SK-N-SH (cell line): Measurements from ENCODE around the gene CA10. TPM values are rescaled to one million over a fixed set of nuclear protein-coding genes. Genes with fewer than 3 reads are reported as not detected.

Experiments
- CTCF ChIA-PET: fragments of 300-600, 350-600 bp; formaldehyde crosslinking; extraction: SDS; loops from one replicate; lab custom pipeline; 2021; lab: Yijun Ruan, JAX
- POLR2A ChIA-PET: fragments of 350-600 bp; sonication (Branson Sonifier 250); formaldehyde crosslinking; extraction: SDS; loops from one replicate; lab custom pipeline; 2020; ENCODE audit warnings: antibody characterized with exemption, inconsistent platforms; lab: Yijun Ruan, JAX
- DNase-seq: peaks from one replicate; pipeline ENCODE4 v3.0.0; 2012
- H2AFZ ChIP-seq: fragments of 200-600 bp; sonication (generic); 2 replicates; pipeline ENCODE4 v1.8.1; 2016; ENCODE audit warnings: antibody characterized with exemption, mild to moderate bottlenecking, low read depth
- H3F3A ChIP-seq: fragments of 200-600 bp; sonication (generic); replicated peaks from 2 replicates; pipeline ENCODE3; 2016; ENCODE audit warnings: antibody characterized with exemption, mild to moderate bottlenecking; ENCODE audit not compliant: insufficient read depth
- H3K27ac ChIP-seq, 2 experiments: fragments of 200-500 bp in 1 of 2; fragments of 200-600 bp in 1 of 2; sonication (Bioruptor generic) in 1 of 2; sonication (generic), shearing (Covaris generic) in 1 of 2; 2 replicates each; pipeline versions ENCODE4 v1.5.1 to v1.6.1; 2014 to 2016; ENCODE audit warnings: low read depth in 2 of 2, inconsistent platforms in 1 of 2, low read length in 1 of 2, mild to moderate bottlenecking in 1 of 2, mixed read lengths in 1 of 2
- H3K27me3 ChIP-seq: fragments of 200-600 bp; sonication (generic), shearing (Covaris generic); 2 replicates; pipeline ENCODE4 v1.6.1; 2016; ENCODE audit warnings: mixed run types; ENCODE audit not compliant: insufficient read depth
- H3K36me3 ChIP-seq, 2 experiments: fragments of 200-500 bp in 1 of 2; fragments of 200-600 bp in 1 of 2; sonication (Bioruptor generic) in 1 of 2; sonication (generic) in 1 of 2; replicated peaks in 1 of 2; 2 replicates each; pipeline versions ENCODE3 to v1.5.1; 2014 to 2016; ENCODE audit warnings: low read length in 1 of 2, mild to moderate bottlenecking in 1 of 2; ENCODE audit not compliant: insufficient read depth in 2 of 2, control insufficient read depth in 1 of 2
- H3K4me1 ChIP-seq, 2 experiments: fragments of 200-500 bp in 1 of 2; fragments of 200-600 bp in 1 of 2; sonication (Bioruptor generic) in 1 of 2; sonication (generic), shearing (Covaris generic) in 1 of 2; 2 replicates each; pipeline versions ENCODE4 v1.5.1 to v1.6.1; 2014 to 2016; ENCODE audit warnings: low read depth in 1 of 2, low read length in 1 of 2, mixed run types in 1 of 2; ENCODE audit not compliant: insufficient read depth in 2 of 2, control insufficient read depth in 1 of 2
- H3K4me2 ChIP-seq: fragments of 200-600 bp; sonication (generic), shearing (Covaris generic); 2 replicates; pipeline ENCODE4 v1.6.1; 2017; ENCODE audit warnings: mixed run types
- H3K4me3 ChIP-seq, 2 experiments: fragments of 200-500 bp in 1 of 2; fragments of 200-600 bp in 1 of 2; sonication (Bioruptor generic) in 1 of 2; sonication (generic), shearing (Covaris generic) in 1 of 2; 2 replicates each; pipeline versions ENCODE4 v1.5.1 to v1.8.1; 2014 to 2016; ENCODE audit warnings: low read depth in 2 of 2, inconsistent platforms in 1 of 2, low read length in 1 of 2, mild to moderate bottlenecking in 1 of 2, mixed read lengths in 1 of 2, moderate library complexity in 1 of 2
- H3K79me2 ChIP-seq: fragments of 200-600 bp; sonication (generic); 2 replicates; pipeline ENCODE4 v1.8.1; 2017; ENCODE audit warnings: mild to moderate bottlenecking; ENCODE audit not compliant: insufficient read depth
- H3K9ac ChIP-seq: fragments of 200-600 bp; sonication (generic); 2 replicates; pipeline ENCODE4 v1.6.1; 2017; ENCODE audit warnings: mixed run types
- H3K9me2 ChIP-seq: fragments of 200-600 bp; sonication (generic); 2 replicates; pipeline ENCODE4 v1.6.1; 2017; ENCODE audit warnings: mixed run types
- H3K9me3 ChIP-seq: fragments of 200-600 bp; sonication (generic); 2 replicates; pipeline ENCODE4 v1.6.1; 2017; ENCODE audit warnings: mixed run types, mild to moderate bottlenecking, moderate library complexity
- H4K20me1 ChIP-seq: fragments of 200-600 bp; sonication (generic); 2 replicates; pipeline ENCODE4 v1.6.1; 2017; ENCODE audit warnings: mild to moderate bottlenecking, mixed run types; ENCODE audit not compliant: insufficient read depth
- CHD2 ChIP-seq: fragments of 150-350 bp; IDR thresholded peaks from 2 replicates; pipeline ENCODE4 v1.6.1; 2018; ENCODE audit warnings: low read length; ENCODE audit not compliant: partially characterized antibody
- ELF1 ChIP-seq: IDR thresholded peaks from 2 replicates; pipeline ENCODE4 v1.4.0; 2012
- EP300 ChIP-seq, 2 experiments: IDR thresholded peaks; 2 replicates each; pipeline versions ENCODE4 v1.4.0 to v1.6.1; 2012; ENCODE audit warnings: borderline replicate concordance in 1 of 2, low read depth in 1 of 2, low read length in 1 of 2
- EZH2phosphoT487 ChIP-seq: fragments of 200-600 bp; sonication (generic); IDR thresholded peaks from 2 replicates; pipeline ENCODE4 v1.6.1; 2017; ENCODE audit warnings: low read depth, mixed run types, mild to moderate bottlenecking, antibody characterized with exemption, moderate library complexity, borderline replicate concordance
- FOSL2 ChIP-seq: IDR thresholded peaks from 2 replicates; pipeline ENCODE4 v1.4.0; 2012; ENCODE audit warnings: low read depth, mild to moderate bottlenecking, moderate library complexity, borderline replicate concordance
- FOXJ3 ChIP-seq: sonication (generic); formaldehyde crosslinking; IDR thresholded peaks from 2 replicates; pipeline ENCODE4 v1.5.1; 2020; ENCODE audit warnings: mild to moderate bottlenecking, missing genetic modification reagents
- FOXM1 ChIP-seq: IDR thresholded peaks from 2 replicates; pipeline ENCODE4 v1.4.0; 2012; ENCODE audit warnings: low read depth, mild to moderate bottlenecking
- GABPA ChIP-seq: IDR thresholded peaks from 2 replicates; pipeline ENCODE4 v1.4.0; 2012; ENCODE audit warnings: low read depth, mild to moderate bottlenecking
- GATA2 ChIP-seq: sonication (generic); formaldehyde crosslinking; IDR thresholded peaks from 2 replicates; pipeline ENCODE4 v1.5.0; 2020; ENCODE audit warnings: mild to moderate bottlenecking, missing genetic modification reagents
- JUND ChIP-seq: IDR thresholded peaks from 2 replicates; pipeline ENCODE4 v1.4.0; 2012
- MEF2A ChIP-seq: IDR thresholded peaks from 2 replicates; pipeline ENCODE4 v1.4.0; 2012; ENCODE audit warnings: low read depth, borderline replicate concordance
- MXI1 ChIP-seq: IDR thresholded peaks from 2 replicates; pipeline ENCODE4 v1.6.1; 2012; ENCODE audit warnings: mild to moderate bottlenecking, low read depth, low read length, improper control_type of control experiment
- POLR2AphosphoS5 ChIP-seq: IDR thresholded peaks from 2 replicates; pipeline ENCODE4 v1.6.1; 2012; ENCODE audit warnings: low read depth, low read length
- RAD21 ChIP-seq: IDR thresholded peaks from 2 replicates; pipeline ENCODE4 v1.6.1; 2012; ENCODE audit warnings: mild to moderate bottlenecking, low read length
- RCOR1 ChIP-seq: fragments of 150-350 bp; IDR thresholded peaks from 2 replicates; pipeline ENCODE4 v1.6.1; 2017; ENCODE audit warnings: antibody characterized with exemption, low read length
- TAF1 ChIP-seq: IDR thresholded peaks from 2 replicates; pipeline ENCODE4 v1.6.1; 2012; ENCODE audit warnings: low read depth, mild to moderate bottlenecking, low read length, moderate library complexity, borderline replicate concordance
- TCF12 ChIP-seq: IDR thresholded peaks from 2 replicates; pipeline ENCODE4 v1.4.0; 2012
- TEAD4 ChIP-seq: IDR thresholded peaks from 2 replicates; pipeline ENCODE4 v1.4.0; 2012; ENCODE audit warnings: mild to moderate bottlenecking, borderline replicate concordance; ENCODE audit not compliant: insufficient read depth
- whole genome bisulfite sequencing: methylation state at CpG from one replicate; pipeline ENCODE4 v1.1.6; 2017; ENCODE audit warnings: low lambda C conversion rate; 5-methylcytosine and 5-hydroxymethylcytosine counted together
- polyA plus RNA-seq, 3 experiments: library from polyadenylated mRNA; depleted of rRNA; stranded (reverse); fragments of >200 nt; gene quantifications; 2 replicates each; pipeline ENCODE4 v1.2.3, GENCODE V29; 2012
- TF ChIP-seq, protein P1 (sequence below): IDR thresholded peaks from 2 replicates; pipeline ENCODE4 v1.4.0; 2012; ENCODE audit warnings: low read depth, borderline replicate concordance
- TF ChIP-seq, protein P2 (sequence below): fragments of 200-600 bp; sonication (generic); IDR thresholded peaks from 2 replicates; pipeline ENCODE4 v1.6.1; 2017; ENCODE audit warnings: antibody characterized with exemption, mild to moderate bottlenecking, moderate library complexity
- TF ChIP-seq, protein P3 (sequence below): IDR thresholded peaks from 2 replicates; pipeline ENCODE4 v1.4.0; 2012; ENCODE audit warnings: low read depth
- TF ChIP-seq, protein P4 (sequence below): fragments of 150-350 bp; IDR thresholded peaks from 2 replicates; pipeline ENCODE4 v1.6.1; 2017; ENCODE audit warnings: antibody characterized with exemption, low read length, low read depth, borderline replicate concordance
- TF ChIP-seq, protein P5 (sequence below): IDR thresholded peaks from 2 replicates; pipeline ENCODE4 v1.4.0; 2012; ENCODE audit warnings: low read depth, borderline replicate concordance

Gene CA10
- polyA plus RNA-seq, 1 of the 3 experiments (the other 2 are of a cell fraction), result not detected

DNA sequence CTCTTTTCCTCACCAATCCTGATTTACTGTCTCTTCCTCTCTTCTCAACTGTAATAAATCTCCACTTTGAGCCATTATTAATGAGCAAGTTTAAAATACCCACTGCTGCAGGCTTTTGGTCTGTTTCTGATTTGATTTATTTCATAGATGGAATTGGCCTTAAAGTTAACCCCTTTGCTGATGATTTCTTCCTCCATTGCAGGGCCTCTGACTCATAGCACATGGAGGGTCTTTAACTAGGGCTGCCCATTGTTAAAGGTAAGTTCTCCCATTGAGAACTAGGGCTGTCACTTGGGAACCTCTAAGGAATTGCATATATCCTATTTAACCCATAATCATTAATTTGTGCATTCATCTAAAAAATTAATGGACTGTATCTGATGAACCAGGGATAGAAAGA is 221.2 kb downstream of the CA10 start:
- no peaks in the 10 kb centered on the region for H3K9me3 ChIP-seq
- H3K79me2 ChIP-seq, result no peaks in the 10 kb centered on the region
- DNase-seq, result no peak
- H3F3A ChIP-seq, result no peaks in the 10 kb centered on the region
- H3K9ac ChIP-seq, result no peak overlapping the region
- H3K9me2 ChIP-seq, result no peaks in the 10 kb centered on the region
- H3K4me1 ChIP-seq, result peaks cover 0 to 2% of the 10 kb centered on the region in 2 experiments; a peak in 1 of 4 replicates
- ChIA-PET POLR2A (no interaction called here), CTCF (interaction anchor here (0.9 to 1.4 kb wide), 3 partner anchors 13 to 76 kb away, joined by 3 to 5 read pairs (median 3); no protein-coding TSS in a partner anchor)
- no peak overlapping the region for H2AFZ ChIP-seq
- no peaks in the 10 kb centered on the region for H4K20me1 ChIP-seq
- no peaks in the 10 kb centered on the region for H3K27me3 ChIP-seq
- TF ChIP-seq ELF1, result no peak
- TF ChIP-seq, protein P1, sequence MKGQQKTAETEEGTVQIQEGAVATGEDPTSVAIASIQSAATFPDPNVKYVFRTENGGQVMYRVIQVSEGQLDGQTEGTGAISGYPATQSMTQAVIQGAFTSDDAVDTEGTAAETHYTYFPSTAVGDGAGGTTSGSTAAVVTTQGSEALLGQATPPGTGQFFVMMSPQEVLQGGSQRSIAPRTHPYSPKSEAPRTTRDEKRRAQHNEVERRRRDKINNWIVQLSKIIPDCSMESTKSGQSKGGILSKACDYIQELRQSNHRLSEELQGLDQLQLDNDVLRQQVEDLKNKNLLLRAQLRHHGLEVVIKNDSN, result no peak
- no peak for TF ChIP-seq JUND
- no peak for TF ChIP-seq FOSL2
- TF ChIP-seq, protein P2, sequence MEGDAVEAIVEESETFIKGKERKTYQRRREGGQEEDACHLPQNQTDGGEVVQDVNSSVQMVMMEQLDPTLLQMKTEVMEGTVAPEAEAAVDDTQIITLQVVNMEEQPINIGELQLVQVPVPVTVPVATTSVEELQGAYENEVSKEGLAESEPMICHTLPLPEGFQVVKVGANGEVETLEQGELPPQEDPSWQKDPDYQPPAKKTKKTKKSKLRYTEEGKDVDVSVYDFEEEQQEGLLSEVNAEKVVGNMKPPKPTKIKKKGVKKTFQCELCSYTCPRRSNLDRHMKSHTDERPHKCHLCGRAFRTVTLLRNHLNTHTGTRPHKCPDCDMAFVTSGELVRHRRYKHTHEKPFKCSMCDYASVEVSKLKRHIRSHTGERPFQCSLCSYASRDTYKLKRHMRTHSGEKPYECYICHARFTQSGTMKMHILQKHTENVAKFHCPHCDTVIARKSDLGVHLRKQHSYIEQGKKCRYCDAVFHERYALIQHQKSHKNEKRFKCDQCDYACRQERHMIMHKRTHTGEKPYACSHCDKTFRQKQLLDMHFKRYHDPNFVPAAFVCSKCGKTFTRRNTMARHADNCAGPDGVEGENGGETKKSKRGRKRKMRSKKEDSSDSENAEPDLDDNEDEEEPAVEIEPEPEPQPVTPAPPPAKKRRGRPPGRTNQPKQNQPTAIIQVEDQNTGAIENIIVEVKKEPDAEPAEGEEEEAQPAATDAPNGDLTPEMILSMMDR, result no peak
- TF ChIP-seq, protein P3, sequence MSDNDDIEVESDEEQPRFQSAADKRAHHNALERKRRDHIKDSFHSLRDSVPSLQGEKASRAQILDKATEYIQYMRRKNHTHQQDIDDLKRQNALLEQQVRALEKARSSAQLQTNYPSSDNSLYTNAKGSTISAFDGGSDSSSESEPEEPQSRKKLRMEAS, result no peak
- TF ChIP-seq CHD2, result no peak
- no peak for TF ChIP-seq MEF2A
- TF ChIP-seq GABPA, result no peak
- TF ChIP-seq GATA2 (CRISPR knock-in tag), result no peak
- no peak for TF ChIP-seq TAF1
- TF ChIP-seq FOXJ3, result no peak
- no peak overlapping the region for H3K4me2 ChIP-seq
- H3K36me3 ChIP-seq, result no peaks in the 10 kb centered on the region
- no peak overlapping the region for H3K27ac ChIP-seq
- H3K4me3 ChIP-seq, result no peak overlapping the region

DNA sequence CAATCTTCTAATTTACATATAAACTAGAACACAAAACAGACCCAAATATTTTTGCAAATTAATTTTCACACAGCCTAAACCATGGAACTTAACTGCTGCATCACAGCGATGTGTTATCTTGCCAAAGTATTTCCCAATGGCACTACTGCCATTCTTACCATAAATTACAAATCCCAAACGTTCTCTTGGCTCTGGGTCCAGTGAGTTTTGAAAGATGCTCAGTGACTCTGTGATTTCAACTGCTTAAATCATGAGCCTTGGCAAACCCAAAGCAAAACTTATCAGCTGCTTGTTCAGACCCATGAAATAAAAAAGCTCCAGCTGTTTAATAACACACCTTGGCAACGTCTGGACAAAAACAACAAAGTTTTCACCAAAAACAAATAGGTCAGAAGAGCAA is 223.0 kb downstream of the CA10 start:
- H3K27me3 ChIP-seq, result no peaks in the 10 kb centered on the region
- no peak for DNase-seq
- no peak overlapping the region for H2AFZ ChIP-seq
- H3K4me3 ChIP-seq, result no peak overlapping the region
- CTCF ChIA-PET, result no interaction called here
- POLR2A ChIA-PET, result no interaction called here
- H4K20me1 ChIP-seq, result no peaks in the 10 kb centered on the region
- no peak overlapping the region for H3K9ac ChIP-seq
- H3K79me2 ChIP-seq, result no peaks in the 10 kb centered on the region
- no peaks in the 10 kb centered on the region for H3K9me3 ChIP-seq
- H3K4me2 ChIP-seq, result no peak overlapping the region
- H3K27ac ChIP-seq, result no peak overlapping the region
- H3F3A ChIP-seq, result no peaks in the 10 kb centered on the region
- H3K9me2 ChIP-seq, result no peaks in the 10 kb centered on the region
- WGBS, result 11% methylated on average over 3 of the region's 3 CpGs
- no peaks in the 10 kb centered on the region for H3K36me3 ChIP-seq
- TF ChIP-seq JUND (no peak), EP300 (IDR thresholded peaks at IDR 0.05; ENCODE audit: borderline replicate concordance in 1 of 2, low read depth in 1 of 2, low read length in 1 of 2) (no peak), RCOR1 (no peak), RAD21 (no peak), EZH2phosphoT487 (no peak), MXI1 (no peak), ELF1 (no peak), POLR2AphosphoS5 (no peak), FOSL2 (no peak), TEAD4 (no peak), GATA2 (CRISPR knock-in tag) (no peak), CHD2 (no peak), TCF12 (no peak), FOXM1 (no peak), GABPA (no peak), FOXJ3 (no peak)
- TF ChIP-seq, protein P4, sequence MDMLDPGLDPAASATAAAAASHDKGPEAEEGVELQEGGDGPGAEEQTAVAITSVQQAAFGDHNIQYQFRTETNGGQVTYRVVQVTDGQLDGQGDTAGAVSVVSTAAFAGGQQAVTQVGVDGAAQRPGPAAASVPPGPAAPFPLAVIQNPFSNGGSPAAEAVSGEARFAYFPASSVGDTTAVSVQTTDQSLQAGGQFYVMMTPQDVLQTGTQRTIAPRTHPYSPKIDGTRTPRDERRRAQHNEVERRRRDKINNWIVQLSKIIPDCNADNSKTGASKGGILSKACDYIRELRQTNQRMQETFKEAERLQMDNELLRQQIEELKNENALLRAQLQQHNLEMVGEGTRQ, result no peak
- TF ChIP-seq, protein P5, sequence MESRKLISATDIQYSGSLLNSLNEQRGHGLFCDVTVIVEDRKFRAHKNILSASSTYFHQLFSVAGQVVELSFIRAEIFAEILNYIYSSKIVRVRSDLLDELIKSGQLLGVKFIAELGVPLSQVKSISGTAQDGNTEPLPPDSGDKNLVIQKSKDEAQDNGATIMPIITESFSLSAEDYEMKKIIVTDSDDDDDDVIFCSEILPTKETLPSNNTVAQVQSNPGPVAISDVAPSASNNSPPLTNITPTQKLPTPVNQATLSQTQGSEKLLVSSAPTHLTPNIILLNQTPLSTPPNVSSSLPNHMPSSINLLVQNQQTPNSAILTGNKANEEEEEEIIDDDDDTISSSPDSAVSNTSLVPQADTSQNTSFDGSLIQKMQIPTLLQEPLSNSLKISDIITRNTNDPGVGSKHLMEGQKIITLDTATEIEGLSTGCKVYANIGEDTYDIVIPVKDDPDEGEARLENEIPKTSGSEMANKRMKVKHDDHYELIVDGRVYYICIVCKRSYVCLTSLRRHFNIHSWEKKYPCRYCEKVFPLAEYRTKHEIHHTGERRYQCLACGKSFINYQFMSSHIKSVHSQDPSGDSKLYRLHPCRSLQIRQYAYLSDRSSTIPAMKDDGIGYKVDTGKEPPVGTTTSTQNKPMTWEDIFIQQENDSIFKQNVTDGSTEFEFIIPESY, result no peak
- H3K4me1 ChIP-seq, result peaks cover 0 to 2% of the 10 kb centered on the region in 2 experiments; a peak in 1 of 4 replicates
